ENCODE results near the gene PFKFB3. TPM values are rescaled to one million over a fixed set of nuclear protein-coding genes. Genes with fewer than 3 reads are reported as not detected.

The PFKFB3 gene
- 28.6 and 32.0 TPM in 2 replicates for total RNA-seq

GRCh38 chr10:6202684-6203330, at the start of gene PFKFB3:
Gene PFKFB3, plus strand, starts transcription at chr10:6202932. Its CDS starts 329 bp downstream, at chr10:6203261.

Other genes starting within 250 kb of the PFKFB3 start
- gene IL15RA, start 225.4 kb upstream of the PFKFB3 start, total RNA-seq: 40.6 and 52.3 TPM in 2 replicates
- not detected in 2 replicates for gene IL2RA, start 140.6 kb upstream of the PFKFB3 start, total RNA-seq
- 35.0 and 41.9 TPM in 2 replicates for gene RBM17, start 113.9 kb upstream of the PFKFB3 start, total RNA-seq